A204.1 (cell line): ENCODE measurements around the gene ST7.

Source experiments
- FAIRE-seq: peaks from 2 replicates; lab custom pipeline; 2012; peaks lifted over from hg19 to GRCh38; lab: Jason Lieb, UNC

ST7 gene

DNA sequence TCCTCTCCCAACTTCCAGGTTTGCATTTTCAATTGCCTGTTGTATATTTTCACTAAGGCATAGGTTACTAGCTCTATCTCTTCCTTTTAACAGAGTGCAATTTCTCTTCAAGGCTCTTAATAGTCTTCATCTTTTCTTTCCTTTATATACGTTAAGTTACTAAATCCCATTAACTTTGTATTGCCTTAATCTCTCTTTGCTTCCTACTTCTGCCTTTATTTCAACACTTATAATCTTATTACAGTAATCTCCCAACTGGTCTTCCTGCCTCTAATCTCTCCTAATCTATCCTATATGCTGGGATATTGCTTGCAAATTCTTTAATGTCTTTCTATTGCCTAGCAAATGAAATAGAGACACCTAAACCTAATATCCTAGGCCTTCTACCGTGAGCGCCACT lies 26.1 kb downstream of the ST7 start:
- no peak for FAIRE-seq

DNA sequence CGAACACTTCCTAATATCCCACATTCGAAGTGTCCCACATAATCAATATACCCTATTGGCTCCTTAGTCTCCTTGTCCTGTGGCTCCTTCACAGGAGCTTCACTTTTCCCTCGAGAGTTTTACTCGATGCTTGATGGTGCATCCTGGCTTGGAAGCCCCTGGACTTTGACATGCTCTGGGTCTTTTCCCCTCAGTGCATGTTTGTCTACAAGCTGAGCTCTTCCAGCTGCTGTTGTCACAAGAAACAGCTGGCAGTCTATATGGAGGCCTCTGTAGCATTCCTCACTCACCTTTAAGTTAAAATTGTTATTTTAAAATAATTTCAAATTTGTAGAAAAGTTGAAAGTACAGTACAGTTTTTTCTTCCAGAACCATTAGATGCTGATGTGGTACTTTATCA lies 27.1 kb downstream of the ST7 start:
- FAIRE-seq = no peak

DNA sequence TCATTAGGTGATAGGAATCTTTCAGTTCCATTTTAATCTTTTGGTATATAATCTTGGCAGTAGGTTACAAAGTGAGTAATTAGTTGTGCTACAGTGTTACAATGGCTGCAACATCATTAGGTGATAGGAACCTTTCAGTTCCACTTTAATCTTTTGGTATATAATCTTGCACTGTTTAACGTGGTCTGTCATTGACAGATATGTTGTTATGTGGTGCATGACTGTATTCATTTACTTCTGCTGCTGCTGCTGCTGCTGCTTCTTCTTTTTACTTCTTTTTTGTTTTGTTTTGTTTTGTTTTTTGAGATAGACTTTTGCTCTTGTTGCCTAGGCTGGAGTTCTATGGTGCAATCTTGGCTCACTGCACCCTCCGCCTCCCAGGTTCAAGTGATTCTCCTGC lies 28.6 kb downstream of the ST7 start:
- no peak for FAIRE-seq

DNA sequence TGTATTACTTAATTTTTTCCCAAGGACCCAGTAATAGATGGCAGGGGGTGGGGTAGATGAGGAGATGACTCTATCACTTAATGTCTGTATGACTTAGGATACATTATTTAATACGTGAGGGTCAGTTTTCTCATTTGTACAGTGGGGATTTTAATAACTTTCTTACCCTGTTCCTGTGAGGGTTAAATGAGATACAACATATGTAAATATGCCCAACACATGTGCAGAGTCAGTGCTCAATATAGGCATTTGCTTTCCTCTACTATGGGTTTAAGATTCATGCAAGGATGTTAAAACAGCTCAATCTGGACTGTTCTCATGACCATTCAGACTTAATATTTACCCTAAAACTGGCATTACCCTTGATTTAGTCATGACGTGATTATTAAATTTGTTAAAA lies 31.2 kb downstream of the ST7 start:
- no peak for FAIRE-seq

DNA sequence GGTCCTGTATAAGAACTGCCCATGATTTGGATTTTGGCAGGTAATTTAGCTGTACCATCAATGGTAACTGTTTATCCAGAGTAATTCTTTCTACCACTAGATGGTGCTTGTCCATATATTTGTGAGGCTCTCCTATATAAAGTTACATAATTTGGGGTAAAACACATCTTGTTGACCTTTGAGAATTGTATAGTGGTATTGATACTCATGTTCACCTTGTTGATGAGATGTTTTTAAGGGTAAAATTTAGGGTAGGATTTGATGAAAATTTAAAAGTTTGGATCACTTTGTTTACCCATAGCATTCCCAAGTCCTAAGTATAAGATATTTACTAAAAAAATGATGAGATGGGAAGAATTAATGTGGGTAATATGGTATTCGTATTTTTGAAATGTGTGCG lies 31.6 kb downstream of the ST7 start:
- FAIRE-seq = peak; percentile 96

DNA sequence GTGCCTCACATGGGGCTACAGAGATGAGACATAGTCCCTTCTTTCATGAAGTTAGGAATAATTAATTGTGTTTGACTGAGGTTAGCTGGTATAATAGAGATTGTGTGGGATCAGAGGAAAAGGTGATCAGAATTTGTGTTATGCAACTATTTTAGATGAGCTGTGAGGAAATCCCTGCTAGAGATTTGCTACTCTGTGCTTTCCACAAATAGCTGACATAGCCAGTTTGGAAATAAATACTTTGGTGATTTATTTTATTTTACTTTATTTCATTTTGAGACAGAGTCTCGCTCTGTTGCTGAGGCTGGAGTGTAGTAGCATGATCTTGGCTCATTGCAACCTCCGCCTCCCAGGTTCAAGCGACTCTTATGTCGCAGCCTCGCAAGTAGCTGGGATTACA lies 32.3 kb downstream of the ST7 start:
- FAIRE-seq = no peak

GRCh38 chr7:116986611-116987565 lies 33.6 kb downstream of the ST7 start:
- FAIRE-seq = no peak

- FAIRE-seq = peak; percentile 99
Observed at GRCh38 chr7:116988363-116988989, 35.2 kb downstream of the ST7 start.

DNA sequence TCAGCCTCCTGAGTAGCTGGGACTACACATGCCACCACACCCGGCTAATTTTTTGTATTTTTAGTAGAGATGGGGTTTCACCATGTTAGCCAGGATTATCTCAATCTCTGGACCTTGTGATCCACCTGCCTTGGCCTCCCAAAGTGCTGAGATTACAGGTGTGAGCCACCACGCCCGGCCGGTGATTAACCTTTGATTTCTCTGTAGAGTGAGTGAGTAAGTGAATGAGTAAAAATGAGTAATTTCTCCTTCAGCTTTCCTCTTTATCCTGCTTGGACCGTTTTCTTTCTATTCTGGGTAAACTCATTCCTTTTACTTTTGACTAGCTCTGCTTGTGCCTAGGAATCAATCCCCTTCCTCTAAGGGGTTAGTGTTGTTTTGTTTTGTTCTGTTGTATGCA lies 36.8 kb downstream of the ST7 start:
- FAIRE-seq = no peak

GRCh38 chr7:116991233-116991632 lies 37.9 kb downstream of the ST7 start:
- no peak for FAIRE-seq

DNA sequence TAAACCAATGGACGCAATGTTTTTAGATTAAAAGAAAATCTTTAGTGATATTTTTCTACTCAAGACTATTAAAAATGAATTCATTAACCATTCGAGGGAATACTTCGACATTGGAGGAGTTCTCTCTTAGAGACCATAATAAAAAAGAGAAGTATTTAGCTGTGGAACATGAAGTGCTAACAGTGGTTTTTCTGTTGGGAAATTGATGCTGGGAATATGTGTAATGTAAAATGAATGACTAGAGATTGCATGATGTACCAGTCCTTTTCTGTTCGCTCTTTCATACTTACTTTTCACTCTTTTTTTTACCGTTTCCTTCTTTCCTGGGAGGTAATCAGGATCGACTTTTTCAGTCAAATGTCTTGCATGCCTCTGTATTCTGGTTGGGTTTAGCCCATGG lies 41.3 kb downstream of the ST7 start:
- FAIRE-seq = no peak

DNA sequence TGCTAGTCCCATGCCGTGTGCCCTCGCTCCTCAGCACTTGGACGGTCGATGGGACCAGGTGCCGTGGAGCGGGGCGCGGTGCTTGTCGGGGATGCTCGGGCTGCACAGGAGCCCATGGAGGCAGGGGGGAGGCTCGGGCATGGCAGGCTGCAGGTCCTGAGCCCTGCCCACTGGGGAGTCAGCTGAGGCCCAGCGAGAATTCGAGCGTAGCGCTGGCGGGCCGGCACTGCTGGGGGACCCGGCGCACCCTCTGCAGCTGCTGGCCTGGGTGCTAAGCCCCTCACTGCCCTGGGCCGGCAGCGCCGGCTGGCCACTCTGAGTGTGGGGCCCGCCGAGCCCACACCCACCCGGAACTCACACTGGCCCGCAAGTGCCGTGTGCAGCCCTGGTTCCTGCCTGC lies 44.7 kb downstream of the ST7 start:
- no peak for FAIRE-seq

- FAIRE-seq = no peak
Observed at GRCh38 chr7:116998567-116999175, 45.4 kb downstream of the ST7 start.

- FAIRE-seq = no peak
Observed at GRCh38 chr7:116999311-116999710, 46.0 kb downstream of the ST7 start.

- no peak for FAIRE-seq
Observed at GRCh38 chr7:117001283-117001682, 48.0 kb downstream of the ST7 start.

DNA sequence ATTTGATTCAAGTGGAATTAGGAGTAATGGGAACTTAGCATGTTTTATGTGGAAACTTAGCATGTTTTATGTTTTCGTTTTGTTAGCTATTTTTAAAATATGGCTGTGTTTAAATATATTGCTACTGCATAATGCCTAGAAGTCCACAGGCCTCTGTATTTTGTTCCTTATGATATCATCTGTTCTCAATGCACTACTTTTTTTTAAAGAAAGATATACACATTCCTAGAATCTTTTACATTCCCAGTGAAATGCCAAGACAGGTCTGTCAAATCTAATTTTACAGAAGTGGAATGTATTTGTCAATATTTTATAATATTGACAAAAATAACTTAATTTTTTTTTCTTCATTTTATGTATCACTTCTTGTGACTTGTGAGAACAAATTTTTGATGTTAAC lies 51.6 kb downstream of the ST7 start:
- FAIRE-seq = no peak

- no peak for FAIRE-seq
Observed at GRCh38 chr7:117005449-117005848, 52.1 kb downstream of the ST7 start.

GRCh38 chr7:117006907-117007684 lies 53.8 kb downstream of the ST7 start:
- FAIRE-seq = no peak

GRCh38 chr7:117008118-117008885 lies 55.0 kb downstream of the ST7 start:
- no peak for FAIRE-seq

DNA sequence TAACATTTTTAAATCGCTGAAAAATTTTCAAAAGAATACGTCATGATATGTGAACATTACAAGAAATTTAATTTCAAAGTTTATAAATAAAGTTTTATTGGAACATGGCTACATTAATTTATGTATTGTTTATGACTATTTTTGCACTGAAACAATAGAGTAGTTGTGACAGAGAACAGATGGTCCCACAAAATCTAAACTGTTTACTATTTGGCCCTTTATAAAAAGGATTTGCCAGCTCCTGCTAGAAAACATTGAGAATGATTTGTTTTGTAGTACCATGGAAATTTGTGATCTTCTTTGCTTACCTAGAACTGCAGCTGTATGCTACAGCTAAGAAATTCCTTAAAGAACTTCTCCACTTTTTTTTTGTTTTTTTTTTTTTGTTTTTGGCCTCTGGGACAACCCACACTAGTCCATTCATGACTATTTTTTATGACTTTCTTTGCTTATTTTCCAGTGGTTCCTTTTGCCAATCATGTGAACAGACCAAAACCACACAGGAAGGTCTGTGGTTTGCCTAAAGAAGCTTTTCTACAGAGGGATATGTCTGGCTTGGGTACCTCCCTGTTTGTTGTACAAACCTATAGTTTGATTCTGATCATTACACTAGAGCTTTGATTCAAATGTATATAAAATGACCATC lies 55.7 kb downstream of the ST7 start:
- FAIRE-seq = no peak

DNA sequence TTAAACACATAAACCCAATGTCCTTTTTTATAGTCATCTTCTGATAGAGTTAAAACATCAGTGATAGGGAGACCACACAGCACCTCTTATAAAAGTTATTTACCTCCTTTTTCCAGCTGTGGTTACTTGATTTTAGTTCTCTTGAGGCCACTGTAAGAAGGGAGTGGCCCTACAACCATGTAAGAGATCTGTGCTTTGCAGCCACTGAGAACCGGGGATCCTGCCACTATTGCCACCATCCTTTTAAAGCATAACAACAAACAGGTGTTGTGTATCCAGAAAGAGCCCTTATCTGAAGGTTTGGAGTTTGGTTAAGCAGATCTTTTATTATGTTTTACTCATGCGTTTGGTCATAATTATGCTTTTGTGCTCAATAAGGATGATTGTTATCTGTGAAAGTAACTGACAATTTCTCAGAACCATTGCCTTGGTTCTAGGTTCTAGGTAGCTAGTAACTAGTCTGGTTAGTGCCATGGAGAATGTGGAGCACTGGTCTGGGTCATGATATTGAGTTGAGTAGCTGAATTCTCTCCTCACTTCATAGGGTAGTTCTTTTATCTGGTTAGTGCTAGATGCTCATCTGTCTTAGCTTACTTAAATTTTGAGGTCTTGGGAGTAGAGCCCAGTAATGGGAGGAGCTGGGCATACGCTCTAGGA lies 56.5 kb downstream of the ST7 start:
- no peak for FAIRE-seq
